GM19372 (cell line): ENCODE results near the gene SLC28A1.
"Not testable (repeated sequence)": the region's sequence is repeated elsewhere in the genome, so short reads cannot be mapped to it uniquely, and the experiment has no call there.

Experiments
- ATAC-seq: cut with Tn5 transposase; IDR thresholded peaks from one replicate; pipeline ENCODE4 v1.9.1; 2021; ENCODE audit warnings: mild to moderate bottlenecking, low read depth, moderate library complexity; ENCODE audit not compliant: unreplicated experiment

SLC28A1 gene

DNA sequence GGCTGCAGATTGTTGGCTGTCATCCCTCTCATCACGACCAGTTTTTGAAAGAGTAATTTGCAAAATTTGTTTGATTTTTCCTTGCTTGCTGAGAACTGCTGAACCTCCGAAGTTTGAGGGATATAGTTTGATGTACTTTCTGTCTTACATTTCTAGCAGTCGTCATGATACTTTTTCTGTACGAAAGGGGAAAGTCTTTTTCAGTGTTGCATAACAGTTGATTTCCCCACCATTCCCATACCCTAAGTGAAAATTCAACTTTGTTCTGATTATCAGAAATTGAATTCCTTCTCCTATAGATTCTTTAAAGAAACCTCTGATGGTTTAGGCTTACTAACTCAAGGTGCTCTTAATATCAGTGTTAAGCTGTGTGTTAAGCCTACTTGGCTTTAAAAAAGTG, 98.8 kb downstream of the SLC28A1 start:
- ATAC-seq: no peak

DNA sequence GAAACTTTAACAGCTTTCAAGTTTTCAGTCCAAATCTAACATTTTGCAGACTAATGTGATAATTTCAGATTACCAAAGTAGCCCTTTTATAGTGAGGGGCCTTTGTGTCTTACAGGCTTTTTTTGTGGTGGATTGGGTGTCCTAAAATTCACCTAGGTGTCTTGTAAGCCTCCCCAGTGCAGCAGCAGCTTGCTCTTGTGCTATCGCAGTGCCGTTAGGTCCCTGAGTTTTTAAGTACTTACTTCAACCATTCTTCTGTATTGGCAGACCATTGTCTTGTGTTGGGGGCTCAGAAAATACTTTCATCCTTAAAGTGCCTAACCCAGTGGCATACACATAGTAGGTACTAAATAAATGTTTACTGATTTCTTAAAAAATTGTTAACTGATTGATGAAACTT, 99.2 kb downstream of the SLC28A1 start:
- no peak for ATAC-seq

DNA sequence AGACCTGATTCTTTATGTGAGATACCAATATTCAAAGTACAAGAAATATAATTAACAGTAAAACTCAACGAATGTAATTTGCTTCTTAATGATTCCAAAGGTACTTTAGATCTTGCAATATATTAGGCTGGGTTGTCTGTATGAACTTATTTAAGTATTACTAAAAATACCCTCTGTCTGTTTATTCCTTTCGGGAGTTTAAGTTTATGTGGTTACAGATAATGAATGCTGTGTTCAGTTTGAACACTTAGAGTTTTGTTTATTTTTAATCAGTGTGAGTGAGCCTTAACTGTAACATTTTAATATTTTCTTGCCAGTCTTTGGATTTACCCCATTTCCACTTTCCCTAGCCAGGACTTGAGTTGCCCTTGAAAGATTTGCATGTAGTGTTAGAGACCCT, 100.7 kb downstream of the SLC28A1 start:
- ATAC-seq: no peak

DNA sequence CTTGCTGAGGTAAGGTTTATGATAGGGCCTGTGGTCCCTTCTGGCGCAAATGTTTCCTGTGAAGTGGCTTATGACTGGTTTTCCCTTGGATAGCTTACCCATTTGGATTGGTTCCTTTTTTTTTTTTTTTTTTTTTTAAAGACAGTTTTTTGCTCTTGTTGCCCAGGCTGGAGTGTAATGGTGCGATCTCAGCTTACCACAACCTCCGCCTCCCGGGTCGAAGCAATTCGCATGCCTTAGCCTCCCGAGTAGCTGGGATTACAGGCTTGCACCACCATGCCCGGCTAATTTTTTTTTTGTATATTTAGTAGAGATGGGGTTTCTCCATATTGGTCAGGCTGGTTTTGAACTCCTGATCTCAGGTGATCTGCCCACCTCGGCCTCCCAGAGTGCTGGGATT, 102.9 kb downstream of the SLC28A1 start:
- ATAC-seq: not testable (repeated sequence)

DNA sequence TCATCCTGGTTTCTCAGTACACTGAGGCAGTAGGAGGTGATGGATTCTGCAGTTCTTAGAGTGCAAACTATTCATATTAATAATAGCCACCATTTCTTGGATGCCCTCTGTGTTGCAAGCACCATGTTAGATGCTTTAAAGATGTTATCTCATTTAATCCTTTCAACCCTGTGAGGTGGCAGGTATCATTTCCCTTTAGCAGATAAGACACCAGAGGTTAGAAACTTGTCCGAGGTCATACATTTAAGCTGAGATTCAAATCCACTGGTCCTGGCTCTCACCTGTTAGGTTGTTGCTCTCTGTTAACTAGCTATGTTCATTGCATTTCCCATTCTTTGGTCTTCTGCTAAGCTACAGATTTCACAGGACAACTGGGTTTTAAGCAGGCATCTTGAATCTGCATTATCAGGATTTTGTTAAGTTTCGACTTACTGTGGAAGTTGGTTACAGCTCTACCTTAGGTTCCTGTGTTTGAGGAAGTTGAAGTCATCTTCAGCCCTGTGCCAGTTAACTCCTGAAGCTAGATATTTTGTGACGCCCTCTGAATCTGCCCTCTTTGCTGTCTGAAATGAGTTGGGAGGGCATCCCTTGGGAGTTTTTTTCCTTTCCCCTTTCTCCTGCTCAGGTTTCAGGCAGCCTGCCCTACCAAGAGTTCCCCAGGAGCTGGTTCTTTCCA, 103.6 kb downstream of the SLC28A1 start:
- peak; percentile 52 for ATAC-seq

DNA sequence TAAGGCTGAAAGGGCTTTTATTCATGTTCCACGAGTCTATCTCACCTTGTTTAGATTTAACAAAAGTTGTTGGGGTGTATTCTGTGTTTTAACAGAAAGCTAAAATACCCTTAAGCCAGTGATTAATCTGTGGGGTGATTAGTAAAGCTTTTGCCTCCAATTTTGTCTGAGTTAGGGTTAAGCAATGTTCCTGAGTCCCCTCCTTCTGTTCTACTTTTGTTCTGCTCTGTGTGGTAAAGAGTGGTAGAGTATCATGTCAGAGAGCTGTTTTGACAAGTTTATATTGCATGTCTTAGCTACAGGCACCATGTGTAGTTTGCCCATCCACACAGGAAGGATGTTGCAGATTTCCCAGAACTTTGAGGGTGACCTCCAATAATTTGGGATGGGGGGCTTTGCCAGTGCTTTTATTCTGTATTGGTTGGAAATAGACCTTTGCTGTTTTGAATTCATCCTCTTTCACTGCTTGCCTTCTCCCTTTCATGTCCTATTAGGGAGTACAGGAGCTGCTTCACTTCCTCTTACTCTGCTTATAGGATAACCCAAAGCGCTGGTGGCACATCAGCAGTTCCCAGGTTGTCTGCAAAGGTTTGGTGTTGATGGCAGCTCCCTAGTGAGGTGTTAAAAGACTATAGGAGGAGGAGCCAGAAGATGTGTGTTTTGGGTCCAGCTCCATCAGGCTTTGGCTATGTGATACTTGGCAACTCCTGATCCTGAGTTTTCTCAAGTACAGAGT, 104.6 kb downstream of the SLC28A1 start:
- ATAC-seq: no peak

DNA sequence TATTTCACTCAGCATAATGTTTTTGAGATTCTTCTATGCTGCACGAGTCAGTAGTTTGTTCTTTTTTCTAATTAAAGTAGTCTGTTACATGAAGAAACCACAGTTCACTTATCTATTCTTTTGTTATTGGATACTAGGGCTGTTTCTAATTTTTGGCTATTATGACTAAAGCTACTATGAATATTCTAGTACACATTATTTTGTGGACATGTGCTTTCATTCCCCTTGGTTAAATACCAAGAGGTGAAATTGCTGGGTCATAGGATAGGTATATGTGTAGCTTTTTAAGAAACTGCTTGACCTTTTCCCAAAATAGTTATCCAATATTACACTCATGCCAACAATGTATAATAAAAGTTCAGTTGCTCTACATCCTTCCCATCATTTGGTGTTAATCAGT, 106.0 kb downstream of the SLC28A1 start:
- ATAC-seq: no peak

DNA sequence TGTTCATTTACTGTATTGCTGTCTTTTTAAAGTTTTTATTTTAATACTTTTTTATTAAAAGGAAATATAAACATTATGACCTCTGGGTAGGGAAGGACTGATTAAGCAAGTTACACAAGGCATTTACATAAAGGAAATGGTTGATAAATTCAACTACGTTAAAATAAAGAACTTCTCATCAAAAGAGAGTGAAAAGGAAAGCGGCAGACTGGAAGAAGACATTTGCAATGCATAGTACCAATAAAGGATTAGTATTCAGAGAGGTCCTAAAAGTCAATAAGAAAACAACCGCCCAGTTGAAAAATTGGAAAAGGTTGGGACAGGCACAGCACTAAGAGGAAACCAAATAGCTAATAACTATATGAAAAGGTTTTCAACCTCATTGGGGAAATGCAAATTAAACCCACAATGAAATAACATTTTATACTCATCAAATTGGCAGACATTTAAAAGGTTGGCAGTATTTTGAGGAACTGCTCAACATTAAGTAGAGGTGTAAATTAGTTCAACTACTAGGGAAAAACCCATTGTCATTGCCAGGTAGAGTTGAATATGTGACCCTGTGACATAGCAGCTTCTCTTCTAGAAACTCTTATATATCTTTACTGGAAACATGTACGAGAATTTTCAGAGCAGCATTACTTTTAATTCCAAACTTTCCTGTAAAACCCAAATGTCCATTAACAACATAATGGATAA, 106.7 kb downstream of the SLC28A1 start:
- ATAC-seq: no peak

DNA sequence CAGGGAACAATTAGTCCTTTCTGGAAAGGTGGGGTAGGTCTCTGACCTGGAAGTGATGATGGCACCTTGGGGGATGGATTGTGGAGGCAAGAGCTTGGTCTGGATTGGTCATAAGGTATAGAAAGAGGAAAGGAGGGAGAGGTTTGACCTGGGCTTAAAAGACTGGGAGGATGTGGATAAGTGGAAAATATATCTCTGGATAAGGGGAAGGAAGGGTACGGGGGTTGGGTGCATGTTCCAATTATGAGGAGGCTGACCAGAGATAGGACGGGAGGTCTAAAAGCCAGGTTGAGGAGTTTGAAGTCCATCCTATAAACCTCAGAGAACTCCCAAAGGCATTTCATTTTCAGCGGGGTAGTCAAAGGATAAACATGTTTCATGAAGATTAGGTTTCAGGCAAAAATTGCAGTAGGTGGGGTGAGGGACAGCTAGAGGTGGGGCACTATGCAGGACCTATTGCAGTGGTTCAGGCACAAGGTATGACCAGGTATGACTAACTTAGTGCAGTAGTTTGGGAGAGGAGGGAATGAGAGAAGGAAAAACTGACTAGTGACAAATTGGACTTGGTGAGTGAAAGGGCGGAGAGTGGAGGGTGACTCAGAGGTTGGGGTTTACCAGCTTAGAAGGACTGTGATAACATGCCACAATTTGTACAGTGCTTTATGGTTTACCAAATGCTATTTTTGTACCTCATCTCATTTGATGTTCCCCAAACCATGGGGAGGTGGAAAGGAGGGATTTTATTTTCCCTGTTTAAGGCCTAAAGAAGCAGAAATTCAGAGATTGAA, 107.9 kb downstream of the SLC28A1 start:
- ATAC-seq: no peak
